Breast epithelium (tissue), 3 donors: ENCODE results near the gene SETD4.

Experiments
- POLR2A ChIP-seq: fragments of 450-650 bp; IDR thresholded peaks from one replicate; pipeline ENCODE4 v1.6.1; 2016; ENCODE audit warnings: antibody characterized with exemption, mild to moderate bottlenecking, moderate library complexity
- POLR2AphosphoS5 ChIP-seq, 3 donors: sonication (generic); formaldehyde crosslinking; IDR thresholded peaks; one replicate each; pipeline ENCODE4 v1.6.1; 2017; ENCODE audit warnings: antibody characterized with exemption in 3 of 3
- TF ChIP-seq, protein P1 (sequence below), 3 donors: fragments of 450-650 bp; IDR thresholded peaks; one replicate each; pipeline ENCODE4 v1.5.1; 2016 to 2017; ENCODE audit warnings: antibody characterized with exemption in 3 of 3, mild to moderate bottlenecking in 3 of 3, moderate library complexity in 3 of 3

DNA sequence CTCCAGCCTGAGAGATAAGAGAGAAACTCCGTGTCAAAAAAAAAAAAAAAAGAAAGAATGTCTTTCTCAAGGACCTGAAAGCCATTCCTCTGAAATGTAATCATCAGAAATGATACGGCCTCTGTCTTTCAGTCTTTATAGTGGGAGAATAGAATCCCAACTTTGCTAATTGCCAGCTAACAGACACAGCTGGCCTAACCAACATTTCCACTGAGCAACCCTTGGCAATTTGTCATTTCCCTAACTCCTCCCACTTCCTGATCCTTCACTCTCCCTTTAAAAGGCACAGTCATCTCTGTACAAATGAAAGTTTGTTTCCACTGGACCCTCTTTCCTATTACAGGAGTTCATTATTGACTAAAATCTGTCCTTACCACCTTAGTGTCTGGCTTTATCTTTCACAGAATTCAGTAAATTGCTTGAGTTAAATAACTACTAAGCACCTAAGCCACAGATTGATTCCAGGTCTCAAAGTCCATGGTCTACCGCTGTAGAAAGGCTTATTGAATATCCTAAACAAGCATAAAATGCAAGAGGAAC is 5.2 kb upstream of the SETD4 start:
- TF ChIP-seq, protein P1, sequence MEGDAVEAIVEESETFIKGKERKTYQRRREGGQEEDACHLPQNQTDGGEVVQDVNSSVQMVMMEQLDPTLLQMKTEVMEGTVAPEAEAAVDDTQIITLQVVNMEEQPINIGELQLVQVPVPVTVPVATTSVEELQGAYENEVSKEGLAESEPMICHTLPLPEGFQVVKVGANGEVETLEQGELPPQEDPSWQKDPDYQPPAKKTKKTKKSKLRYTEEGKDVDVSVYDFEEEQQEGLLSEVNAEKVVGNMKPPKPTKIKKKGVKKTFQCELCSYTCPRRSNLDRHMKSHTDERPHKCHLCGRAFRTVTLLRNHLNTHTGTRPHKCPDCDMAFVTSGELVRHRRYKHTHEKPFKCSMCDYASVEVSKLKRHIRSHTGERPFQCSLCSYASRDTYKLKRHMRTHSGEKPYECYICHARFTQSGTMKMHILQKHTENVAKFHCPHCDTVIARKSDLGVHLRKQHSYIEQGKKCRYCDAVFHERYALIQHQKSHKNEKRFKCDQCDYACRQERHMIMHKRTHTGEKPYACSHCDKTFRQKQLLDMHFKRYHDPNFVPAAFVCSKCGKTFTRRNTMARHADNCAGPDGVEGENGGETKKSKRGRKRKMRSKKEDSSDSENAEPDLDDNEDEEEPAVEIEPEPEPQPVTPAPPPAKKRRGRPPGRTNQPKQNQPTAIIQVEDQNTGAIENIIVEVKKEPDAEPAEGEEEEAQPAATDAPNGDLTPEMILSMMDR (IDR thresholded peaks at IDR 0.05) = no peak
- TF ChIP-seq POLR2A (no peak), POLR2AphosphoS5 (IDR thresholded peaks at IDR 0.05) (no peak)
